OCI-LY1 (cell line): ENCODE measurements around the gene SLC44A3.

Experiments
- CTCF ChIP-seq: fragments of 200-600 bp; sonication (generic), shearing (Covaris generic); IDR thresholded peaks from 2 replicates; pipeline ENCODE4 v1.5.1; 2017; ENCODE audit warnings: mild to moderate bottlenecking, antibody characterized with exemption, low read length, moderate library complexity, mixed read lengths
- EZH2 ChIP-seq: fragments of 200-600 bp; sonication (generic), shearing (Covaris generic); IDR thresholded peaks from 2 replicates; pipeline ENCODE4 v1.8.0; 2017; ENCODE audit warnings: borderline replicate concordance, mixed run types, mild to moderate bottlenecking, antibody characterized with exemption, low read length, moderate library complexity, mixed read lengths

DNA sequence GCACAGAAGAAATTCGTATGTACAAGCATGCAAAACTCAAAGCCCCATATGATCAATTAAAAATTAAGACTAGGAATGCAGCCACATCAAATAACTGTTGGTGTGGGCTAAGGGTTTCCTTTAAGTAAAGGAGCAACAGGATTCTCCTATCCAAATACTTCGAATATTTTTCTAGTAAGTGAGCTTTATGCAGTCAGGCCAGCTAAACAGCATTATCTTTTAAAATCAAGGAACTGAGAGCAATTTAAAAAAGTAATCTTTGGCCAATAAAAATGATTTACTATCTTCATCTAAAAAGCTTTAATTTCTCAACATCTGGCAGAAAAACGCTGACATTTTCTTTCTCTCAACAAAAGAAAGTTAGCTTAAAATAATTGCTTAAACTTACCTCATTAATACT lies 87.0 kb downstream of the SLC44A3 start:
- no peak for TF ChIP-seq EZH2
- TF ChIP-seq CTCF: no peak
